ENCODE measurements around the gene AP3D1. TPM values are rescaled to one million over a fixed set of nuclear protein-coding genes. Genes with fewer than 3 reads are reported as not detected.

Gene AP3D1
- total and polyA plus RNA-seq, 10 donors = 32.8 to 112 (median 96.2) TPM

DNA sequence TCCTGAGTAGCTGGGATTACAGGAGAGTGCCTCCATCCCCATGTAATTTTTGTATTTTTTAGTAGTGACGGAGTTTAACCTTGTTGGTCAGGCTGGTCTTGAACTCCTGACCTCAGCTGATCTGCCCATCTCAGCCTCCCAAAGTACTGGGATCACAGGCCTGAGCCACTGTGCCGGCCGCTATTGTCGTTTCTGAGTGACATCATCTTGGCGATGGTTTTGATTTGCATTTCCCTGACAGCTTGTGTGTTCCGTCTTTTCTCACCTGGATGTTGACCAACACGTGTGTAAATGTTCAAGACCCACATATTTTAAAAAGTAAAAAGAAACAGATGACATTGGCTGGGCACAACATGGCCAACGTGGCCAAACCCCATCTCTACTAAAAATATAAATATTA, 87.5 kb downstream of the AP3D1 start:
- H3K4me1 ChIP-seq = peaks cover 29 to 82% (median 47%) of the 10 kb centered on the region in 6 donors
- TF ChIP-seq, protein P1, sequence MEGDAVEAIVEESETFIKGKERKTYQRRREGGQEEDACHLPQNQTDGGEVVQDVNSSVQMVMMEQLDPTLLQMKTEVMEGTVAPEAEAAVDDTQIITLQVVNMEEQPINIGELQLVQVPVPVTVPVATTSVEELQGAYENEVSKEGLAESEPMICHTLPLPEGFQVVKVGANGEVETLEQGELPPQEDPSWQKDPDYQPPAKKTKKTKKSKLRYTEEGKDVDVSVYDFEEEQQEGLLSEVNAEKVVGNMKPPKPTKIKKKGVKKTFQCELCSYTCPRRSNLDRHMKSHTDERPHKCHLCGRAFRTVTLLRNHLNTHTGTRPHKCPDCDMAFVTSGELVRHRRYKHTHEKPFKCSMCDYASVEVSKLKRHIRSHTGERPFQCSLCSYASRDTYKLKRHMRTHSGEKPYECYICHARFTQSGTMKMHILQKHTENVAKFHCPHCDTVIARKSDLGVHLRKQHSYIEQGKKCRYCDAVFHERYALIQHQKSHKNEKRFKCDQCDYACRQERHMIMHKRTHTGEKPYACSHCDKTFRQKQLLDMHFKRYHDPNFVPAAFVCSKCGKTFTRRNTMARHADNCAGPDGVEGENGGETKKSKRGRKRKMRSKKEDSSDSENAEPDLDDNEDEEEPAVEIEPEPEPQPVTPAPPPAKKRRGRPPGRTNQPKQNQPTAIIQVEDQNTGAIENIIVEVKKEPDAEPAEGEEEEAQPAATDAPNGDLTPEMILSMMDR (IDR thresholded peaks at IDR 0.05 in 8 of 11, conservative IDR thresholded peaks at IDR 0.05 in 3 of 11) = no peak
- TF ChIP-seq POLR2A (IDR thresholded peaks at IDR 0.05) (no peak), POLR2AphosphoS5 (IDR thresholded peaks at IDR 0.05) (no peak)
- intact Hi-C loops (cut with DNase I; ENCODE audit: low total_unique reads) = no loop called here
- 81 to 90% (median 84%) methylated on average over 8 of the region's 8 CpGs for WGBS, 5 donors
- no peaks in the 10 kb centered on the region for H3K36me3 ChIP-seq
- no peaks in the 10 kb centered on the region for H3K27me3 ChIP-seq (replicated peaks in 1 of 7)
- H3K9me3 ChIP-seq = no peaks in the 10 kb centered on the region
- peak overlapping the region in 6 of 8 donors; percentile 58 to 77 (median 68) for H3K27ac ChIP-seq
- H3K4me3 ChIP-seq = no peak overlapping the region
- no peak for DNase-seq

DNA sequence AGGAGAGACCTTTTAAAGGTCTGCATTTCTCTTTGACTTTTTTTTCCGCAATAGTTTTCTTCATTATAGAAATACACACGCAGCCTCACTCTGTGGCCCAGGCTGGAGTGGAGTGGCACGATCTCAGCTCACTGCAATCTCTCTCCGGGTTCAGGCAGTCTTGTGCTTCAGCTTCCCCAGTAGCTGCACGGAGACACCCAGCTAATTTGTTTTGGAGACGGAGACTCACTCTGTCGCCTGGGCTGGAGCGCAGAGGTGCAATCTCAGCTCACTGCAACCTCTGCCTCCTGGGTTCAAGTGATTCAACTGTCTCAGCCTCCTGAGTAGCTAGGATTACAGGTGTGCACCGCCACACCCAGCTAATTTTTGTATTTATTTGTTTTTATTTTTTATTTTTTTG, 88.6 kb downstream of the AP3D1 start:
- Histone ChIP-seq H3K4me1 (peaks cover 35 to 82% (median 54%) of the 10 kb centered on the region in 6 donors), H3K27me3 (replicated peaks in 1 of 7) (no peaks in the 10 kb centered on the region), H3K4me3 (no peak overlapping the region), H3K27ac (peak overlapping the region in 5 of 8 donors; percentile 98 to 100 (median 98)), H3K36me3 (no peaks in the 10 kb centered on the region), H3K9me3 (no peaks in the 10 kb centered on the region)
- no peak for DNase-seq
- intact Hi-C loops (cut with DNase I; ENCODE audit: low total_unique reads) = no loop called here
- WGBS, 5 donors = 90 to 94% (median 91%) methylated on average over 9 of the region's 9 CpGs
- TF ChIP-seq POLR2AphosphoS5 (IDR thresholded peaks at IDR 0.05) = no peak
- TF ChIP-seq, protein P1 (IDR thresholded peaks at IDR 0.05 in 8 of 11, conservative IDR thresholded peaks at IDR 0.05 in 3 of 11) = no peak
- TF ChIP-seq POLR2A (IDR thresholded peaks at IDR 0.05) = no peak

DNA sequence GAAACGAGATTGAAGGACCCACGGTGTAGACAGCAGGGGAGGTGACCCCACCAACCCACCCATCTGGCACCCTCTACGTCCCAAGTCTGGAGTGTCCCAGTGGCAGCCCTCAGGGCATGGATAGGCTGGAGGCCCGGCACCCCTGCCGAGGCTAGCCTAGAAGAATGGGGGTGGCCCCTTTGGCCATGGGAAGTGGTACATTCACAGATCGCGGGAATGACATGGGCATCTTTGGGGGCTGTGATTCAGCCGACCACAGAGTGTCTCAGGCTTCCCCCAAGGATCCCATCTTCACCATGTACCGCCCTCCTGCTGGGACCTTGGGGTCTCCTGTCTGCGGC, 89.0 kb downstream of the AP3D1 start:
- intact Hi-C loops (cut with DNase I; ENCODE audit: low total_unique reads) = no loop called here
- WGBS, 5 donors = 46 to 64% (median 59%) methylated on average over 8 to 10 of the region's 10 CpGs

More for the DNA sequence above, 89.0 kb downstream of the AP3D1 start:
- H3K27ac ChIP-seq = peak overlapping the region; percentile 98 to 100 (median 98)
- H3K4me1 ChIP-seq = peaks cover 39 to 82% (median 58%) of the 10 kb centered on the region in 6 donors
- TF ChIP-seq POLR2AphosphoS5 (IDR thresholded peaks at IDR 0.05) (no peak), POLR2A (IDR thresholded peaks at IDR 0.05) (no peak)
- TF ChIP-seq, protein P1 (IDR thresholded peaks at IDR 0.05 in 8 of 11, conservative IDR thresholded peaks at IDR 0.05 in 3 of 11) = no peak
- H3K4me3 ChIP-seq = peak overlapping the region in 5 of 8 donors; percentile 54 to 79 (median 65)
- peak; percentile 79 for DNase-seq
- H3K36me3 ChIP-seq = no peaks in the 10 kb centered on the region
- H3K9me3 ChIP-seq = no peaks in the 10 kb centered on the region
- no peaks in the 10 kb centered on the region for H3K27me3 ChIP-seq (replicated peaks in 1 of 7)

Measured in spleen (tissue), 11 donors.